BLaER1 treated with 17β-estradiol and CSF1 and Interleukin-3, amounts not matched to agents 10 nM and 100 nM (cell line): Measurements from ENCODE around the gene SCGB1A1.

Experiments used
- H3K27ac ChIP-seq, 11 experiments: shearing (Covaris generic); formaldehyde crosslinking; 2 replicates each; pipeline ENCODE4 v1.8.1; 2022
- H3K27me3 ChIP-seq, 11 experiments: shearing (Covaris generic); formaldehyde crosslinking; 2 replicates each; pipeline ENCODE4 v1.8.1; 2022
- H3K36me3 ChIP-seq, 11 experiments: shearing (Covaris generic); formaldehyde crosslinking; 2 replicates each; pipeline ENCODE4 v1.8.1; 2022
- H3K4me1 ChIP-seq, 10 experiments: shearing (Covaris generic); formaldehyde crosslinking; 2 replicates each; pipeline ENCODE4 v1.8.1; 2022
- H3K4me2 ChIP-seq, 11 experiments: shearing (Covaris generic); formaldehyde crosslinking; 2 replicates each; pipeline ENCODE4 v1.8.1; 2022
- H3K4me3 ChIP-seq, 10 experiments: shearing (Covaris generic); formaldehyde crosslinking; 2 replicates each; pipeline ENCODE4 v1.8.1; 2022
- H3K9ac ChIP-seq, 11 experiments: shearing (Covaris generic); formaldehyde crosslinking; 2 replicates each; pipeline ENCODE4 v1.8.1; 2022
- H3K9me3 ChIP-seq, 11 experiments: shearing (Covaris generic); formaldehyde crosslinking; replicated peaks in 1 of 11; 2 replicates each; pipeline ENCODE4 v1.8.1; 2022
- H4K20me1 ChIP-seq, 11 experiments: shearing (Covaris generic); formaldehyde crosslinking; 2 replicates each; pipeline ENCODE4 v1.8.1; 2022
- Cebpa-rat ChIP-seq, 11 experiments: shearing (Covaris generic); IDR thresholded peaks; 2 replicates each; pipeline ENCODE4 v1.8.1; 2022

The SCGB1A1 gene

GRCh38 chr11:62402226-62402959 is 16.4 kb upstream of the SCGB1A1 start:
- Histone ChIP-seq H3K36me3 (no peaks in the 10 kb centered on the region), H3K27ac (peak overlapping the region in 2 of 11 experiments; percentile 1 to 33; a peak in 4 of 22 replicates), H3K9ac (no peak overlapping the region), H3K27me3 (no peaks in the 10 kb centered on the region), H3K9me3 (no peaks in the 10 kb centered on the region), H3K4me2 (peak overlapping the region in 9 of 11 experiments; percentile 21 to 64 (median 45); a peak in 14 of 22 replicates), H3K4me1 (peaks cover 17 to 39% (median 31%) of the 10 kb centered on the region in 10 experiments), H3K4me3 (no peak overlapping the region), H4K20me1 (no peaks in the 10 kb centered on the region)
- no peak for TF ChIP-seq Cebpa-rat (IDR thresholded peaks at IDR 0.05)

- no peak overlapping the region for H3K9ac ChIP-seq
- peaks cover 10 to 32% (median 24%) of the 10 kb centered on the region in 10 experiments for H3K4me1 ChIP-seq
- no peaks in the 10 kb centered on the region for H3K27me3 ChIP-seq
- H3K27ac ChIP-seq, result no peak overlapping the region
- no peak for TF ChIP-seq Cebpa-rat (IDR thresholded peaks at IDR 0.05)
- no peaks in the 10 kb centered on the region for H3K9me3 ChIP-seq
- H3K4me3 ChIP-seq, result no peak overlapping the region
- no peaks in the 10 kb centered on the region for H3K36me3 ChIP-seq
- no peaks in the 10 kb centered on the region for H4K20me1 ChIP-seq
- peak overlapping the region in 3 of 11 experiments; percentile 45 to 64 (median 55); a peak in 5 of 22 replicates for H3K4me2 ChIP-seq
These were observed 15.7 kb upstream of the SCGB1A1 start for GRCh38 chr11:62402960-62403730.

GRCh38 chr11:62404435-62404834 is 14.4 kb upstream of the SCGB1A1 start:
- Histone ChIP-seq H3K4me2 (no peak overlapping the region), H3K9ac (no peak overlapping the region), H3K4me3 (no peak overlapping the region), H4K20me1 (no peaks in the 10 kb centered on the region), H3K36me3 (no peaks in the 10 kb centered on the region), H3K27me3 (no peaks in the 10 kb centered on the region), H3K9me3 (no peaks in the 10 kb centered on the region), H3K4me1 (peaks cover 0 to 19% (median 11%) of the 10 kb centered on the region in 10 experiments; a peak in 15 of 20 replicates), H3K27ac (no peak overlapping the region)
- TF ChIP-seq Cebpa-rat (IDR thresholded peaks at IDR 0.05), result no peak

GRCh38 chr11:62404901-62405300 is 13.9 kb upstream of the SCGB1A1 start:
- H4K20me1 ChIP-seq, result no peaks in the 10 kb centered on the region
- no peak overlapping the region for H3K4me3 ChIP-seq
- no peak overlapping the region for H3K4me2 ChIP-seq
- H3K4me1 ChIP-seq, result peaks cover 0 to 17% (median 11%) of the 10 kb centered on the region in 10 experiments; a peak in 14 of 20 replicates
- H3K27me3 ChIP-seq, result no peaks in the 10 kb centered on the region
- no peak for TF ChIP-seq Cebpa-rat (IDR thresholded peaks at IDR 0.05)
- H3K9me3 ChIP-seq, result no peaks in the 10 kb centered on the region
- H3K9ac ChIP-seq, result no peak overlapping the region
- H3K27ac ChIP-seq, result no peak overlapping the region
- no peaks in the 10 kb centered on the region for H3K36me3 ChIP-seq

GRCh38 chr11:62406034-62406433 is 12.8 kb upstream of the SCGB1A1 start:
- no peak for TF ChIP-seq Cebpa-rat (IDR thresholded peaks at IDR 0.05)
- Histone ChIP-seq H4K20me1 (no peaks in the 10 kb centered on the region; a peak in 1 of 22 replicates), H3K9ac (no peak overlapping the region), H3K4me2 (no peak overlapping the region), H3K36me3 (peaks cover 0 to 8% (median 0%) of the 10 kb centered on the region in 11 experiments; a peak in 4 of 22 replicates), H3K4me3 (no peak overlapping the region), H3K9me3 (no peaks in the 10 kb centered on the region), H3K27me3 (no peaks in the 10 kb centered on the region), H3K27ac (no peak overlapping the region), H3K4me1 (peaks cover 0 to 17% (median 11%) of the 10 kb centered on the region in 10 experiments; a peak in 14 of 20 replicates)

GRCh38 chr11:62409831-62410230 is 9.0 kb upstream of the SCGB1A1 start:
- H3K27me3 ChIP-seq, result no peaks in the 10 kb centered on the region
- peaks cover 0 to 18% (median 0%) of the 10 kb centered on the region in 11 experiments; a peak in 5 of 22 replicates for H3K36me3 ChIP-seq
- no peak overlapping the region for H3K4me3 ChIP-seq
- H4K20me1 ChIP-seq, result peaks cover 0 to 9% (median 0%) of the 10 kb centered on the region in 11 experiments; a peak in 3 of 22 replicates
- no peak overlapping the region for H3K9ac ChIP-seq
- H3K27ac ChIP-seq, result no peak overlapping the region
- H3K4me1 ChIP-seq, result peaks cover 0 to 16% (median 2%) of the 10 kb centered on the region in 10 experiments; a peak in 10 of 20 replicates
- no peak for TF ChIP-seq Cebpa-rat (IDR thresholded peaks at IDR 0.05)
- H3K9me3 ChIP-seq, result no peaks in the 10 kb centered on the region
- H3K4me2 ChIP-seq, result no peak overlapping the region

- Histone ChIP-seq H3K4me3 (no peak overlapping the region), H4K20me1 (peaks cover 0 to 9% (median 0%) of the 10 kb centered on the region in 11 experiments; a peak in 3 of 22 replicates), H3K27me3 (no peaks in the 10 kb centered on the region), H3K9me3 (no peaks in the 10 kb centered on the region), H3K27ac (no peak overlapping the region), H3K36me3 (peaks cover 0 to 19% (median 0%) of the 10 kb centered on the region in 11 experiments; a peak in 6 of 22 replicates), H3K4me1 (peaks cover 0 to 25% (median 6%) of the 10 kb centered on the region in 10 experiments; a peak in 11 of 20 replicates), H3K4me2 (no peak overlapping the region), H3K9ac (no peak overlapping the region)
- no peak for TF ChIP-seq Cebpa-rat (IDR thresholded peaks at IDR 0.05)
These were observed 7.9 kb upstream of the SCGB1A1 start for GRCh38 chr11:62410972-62411371.

- Histone ChIP-seq H4K20me1 (peaks cover 0 to 9% (median 0%) of the 10 kb centered on the region in 11 experiments; a peak in 3 of 22 replicates), H3K9me3 (no peaks in the 10 kb centered on the region), H3K27ac (no peak overlapping the region), H3K4me3 (no peak overlapping the region), H3K36me3 (peaks cover 0 to 25% (median 0%) of the 10 kb centered on the region in 11 experiments; a peak in 6 of 22 replicates), H3K27me3 (no peaks in the 10 kb centered on the region), H3K9ac (no peak overlapping the region), H3K4me2 (no peak overlapping the region), H3K4me1 (peaks cover 0 to 28% (median 6%) of the 10 kb centered on the region in 10 experiments; a peak in 11 of 20 replicates)
- TF ChIP-seq Cebpa-rat (IDR thresholded peaks at IDR 0.05), result no peak
These were observed 7.3 kb upstream of the SCGB1A1 start for GRCh38 chr11:62411524-62411923.
